Measurements from ENCODE around the gene CXXC4.

The CXXC4 gene

DNA sequence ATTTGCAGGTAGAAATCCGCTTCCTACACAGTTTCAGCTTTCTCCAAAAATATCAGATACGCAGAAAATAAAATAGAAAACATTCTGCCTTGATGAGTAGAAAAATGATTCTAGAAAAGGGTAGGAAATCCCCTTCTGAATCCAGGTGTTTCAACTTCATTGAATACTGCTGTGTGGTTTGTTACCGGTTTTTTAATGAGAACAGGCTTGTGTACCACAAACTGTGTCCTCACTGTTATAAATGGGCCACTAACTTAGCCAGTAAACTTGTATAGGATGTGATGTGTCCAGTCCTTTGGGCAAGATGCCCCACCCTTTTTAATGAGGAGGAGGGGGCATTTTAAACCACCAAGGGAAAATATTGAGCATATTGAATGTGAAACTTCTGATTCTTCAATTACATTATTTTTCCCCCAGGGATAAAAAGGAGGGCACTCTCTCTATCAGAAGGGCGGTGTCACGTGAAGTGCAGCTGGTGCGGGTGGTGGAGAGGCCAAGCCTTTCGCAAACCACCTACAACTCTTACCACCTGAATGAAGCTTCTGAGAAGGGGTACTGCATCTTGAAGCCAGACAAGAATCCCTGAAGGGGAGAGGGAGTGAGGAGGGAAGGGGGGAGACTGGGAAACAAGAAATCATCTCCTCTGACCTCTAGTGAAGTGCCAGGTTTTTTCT is 4.5 kb downstream of the CXXC4 start:
- DNase-seq = peak in 34 of 58 donors; percentile 1 to 77 (median 44)

- no peak for DNase-seq
Measured at GRCh38 chr4:104489731-104490095, 5.0 kb downstream of the CXXC4 start.

DNA sequence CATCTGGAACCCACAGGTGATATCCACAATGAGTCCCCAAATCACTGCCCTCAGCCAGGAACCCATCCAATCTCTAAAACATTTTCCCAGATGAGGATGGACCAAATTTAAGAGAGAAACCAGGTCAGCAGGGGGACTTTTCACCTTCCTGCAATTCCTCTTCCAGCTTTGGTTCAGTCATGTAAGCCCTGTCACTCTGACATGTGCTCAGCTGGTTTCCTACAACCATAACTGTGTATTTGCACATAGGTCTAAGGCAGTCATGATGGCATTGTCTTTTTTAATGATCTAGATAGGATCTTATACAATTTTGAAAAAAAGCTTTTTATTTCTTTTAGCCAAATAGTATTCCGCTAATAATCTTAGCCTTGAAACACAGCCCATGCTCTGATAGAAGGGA is 6.5 kb downstream of the CXXC4 start:
- DNase-seq = no peak

DNA sequence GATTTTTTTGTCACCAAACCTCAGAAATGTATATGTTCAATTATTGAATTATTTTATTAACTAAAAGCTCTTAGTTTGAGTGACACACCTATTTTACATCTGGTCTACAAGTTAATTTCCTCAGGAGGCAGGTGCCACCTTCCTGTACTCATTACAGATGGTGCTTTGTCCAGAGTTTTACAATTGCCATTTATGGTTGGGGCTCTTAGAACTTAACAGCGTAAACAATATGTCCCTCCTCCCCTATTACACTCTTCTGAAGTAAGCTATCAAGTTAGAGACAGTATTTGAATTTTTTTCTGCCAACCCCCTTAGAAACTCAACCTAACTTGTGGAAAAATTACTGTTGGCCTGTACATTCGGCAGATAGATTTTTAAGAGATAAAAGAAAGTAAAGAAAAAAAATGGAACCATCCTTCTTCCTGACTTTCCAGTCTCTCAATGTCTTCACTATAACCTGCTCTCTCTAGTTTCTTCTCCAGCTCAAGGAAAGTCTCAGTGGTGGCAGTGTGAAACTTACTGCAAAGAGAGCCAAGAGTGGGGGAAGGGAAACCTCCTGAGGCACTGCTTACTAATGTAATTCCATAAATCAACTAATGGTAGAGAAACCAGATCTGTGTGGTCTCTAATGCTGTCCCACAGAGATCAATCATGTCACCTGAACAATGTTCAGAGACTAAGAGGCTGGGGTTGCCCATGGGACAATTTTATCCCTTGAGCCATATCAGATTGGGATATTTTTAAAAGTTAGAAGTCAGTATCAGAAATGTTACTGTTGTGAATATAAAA is 7.8 kb downstream of the CXXC4 start:
- no peak for DNase-seq

GRCh38 chr4:104475652-104476051 is 19.0 kb downstream of the CXXC4 start:
- no peak for DNase-seq

- DNase-seq = no peak
Measured at GRCh38 chr4:104472766-104473165, 21.9 kb downstream of the CXXC4 start.

DNA sequence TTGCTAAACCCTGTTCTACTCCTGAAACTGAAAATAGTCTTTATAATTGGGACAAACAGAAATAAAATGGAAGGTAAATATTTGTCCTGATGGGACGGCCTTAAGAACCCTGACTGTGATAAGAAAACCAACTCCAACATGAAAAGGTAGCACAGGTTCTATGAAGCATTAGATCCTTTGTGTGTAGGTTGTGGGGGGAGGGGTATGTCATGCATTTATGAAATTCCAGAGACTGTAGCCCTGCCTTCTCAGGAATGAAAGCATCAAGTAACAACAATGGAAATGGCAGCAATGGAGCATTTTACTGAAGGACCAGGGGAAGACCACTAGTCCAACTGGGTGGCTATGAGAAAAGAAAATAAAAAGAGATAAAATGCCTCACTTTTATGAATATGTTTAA is 23.9 kb downstream of the CXXC4 start:
- no peak for DNase-seq

DNA sequence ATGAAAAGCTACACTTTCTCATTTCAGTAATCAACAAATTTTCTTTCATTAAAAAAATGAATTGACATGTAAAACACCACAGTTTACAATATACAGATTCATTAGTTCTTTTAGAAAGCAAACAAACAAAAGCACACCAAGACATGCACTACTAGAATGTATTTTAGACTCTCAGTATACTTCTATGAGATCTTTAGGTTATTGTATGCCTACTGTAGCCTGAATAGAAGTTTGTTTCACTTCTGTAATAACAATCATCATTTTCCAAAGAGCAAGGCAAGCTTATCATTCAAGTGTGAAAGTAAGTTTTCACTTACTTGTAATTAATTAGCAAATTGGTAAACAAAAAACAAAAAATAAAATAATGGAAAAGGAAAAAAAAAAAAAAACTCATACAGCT is 24.9 kb downstream of the CXXC4 start:
- DNase-seq = no peak

DNA sequence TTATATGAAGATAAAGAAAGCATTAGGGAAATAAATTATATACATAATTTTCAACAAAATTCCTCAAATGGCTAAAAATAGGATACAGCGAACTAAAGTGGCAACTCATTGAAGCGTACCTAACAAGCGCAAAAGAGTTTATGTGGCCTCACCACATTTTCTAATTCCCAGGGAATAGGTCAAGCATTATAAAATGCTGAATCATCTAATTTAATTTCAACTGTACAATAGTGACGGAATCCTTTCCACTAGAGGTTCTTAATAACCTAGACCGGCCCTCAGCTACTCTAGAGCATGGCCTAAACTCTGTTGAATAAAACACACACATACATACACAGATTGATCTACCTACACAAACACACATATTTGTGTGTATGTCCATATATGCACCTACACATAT is 29.1 kb downstream of the CXXC4 start:
- DNase-seq = no peak

GRCh38 chr4:104465201-104465600 is 29.5 kb downstream of the CXXC4 start:
- DNase-seq = no peak

GRCh38 chr4:104462641-104463040 is 32.1 kb downstream of the CXXC4 start:
- DNase-seq = no peak

GRCh38 chr4:104457308-104457981 is 37.2 kb downstream of the CXXC4 start:
- no peak for DNase-seq

DNA sequence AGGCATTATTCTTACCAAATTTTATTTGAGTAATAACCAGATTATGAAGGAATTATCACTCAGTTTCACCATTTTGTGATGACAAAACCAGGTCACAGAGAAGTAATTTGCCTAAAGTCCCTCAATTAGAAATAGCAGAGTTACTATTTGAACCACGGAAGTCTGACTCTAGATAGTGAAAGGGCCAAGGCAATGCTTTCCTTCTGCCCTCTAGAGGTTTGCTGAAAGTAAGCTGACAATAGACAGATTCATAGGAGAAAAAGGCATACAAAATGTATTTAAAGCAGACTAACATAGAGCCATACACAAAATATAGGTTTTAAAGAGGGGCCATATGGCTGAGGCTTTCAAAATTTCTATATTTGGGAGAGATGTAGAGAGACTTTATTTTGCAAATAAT is 43.1 kb downstream of the CXXC4 start:
- DNase-seq = peak in 2 of 58 donors; percentile 0 to 16

- no peak for DNase-seq
Measured at GRCh38 chr4:104449537-104449936, 45.2 kb downstream of the CXXC4 start.

DNA sequence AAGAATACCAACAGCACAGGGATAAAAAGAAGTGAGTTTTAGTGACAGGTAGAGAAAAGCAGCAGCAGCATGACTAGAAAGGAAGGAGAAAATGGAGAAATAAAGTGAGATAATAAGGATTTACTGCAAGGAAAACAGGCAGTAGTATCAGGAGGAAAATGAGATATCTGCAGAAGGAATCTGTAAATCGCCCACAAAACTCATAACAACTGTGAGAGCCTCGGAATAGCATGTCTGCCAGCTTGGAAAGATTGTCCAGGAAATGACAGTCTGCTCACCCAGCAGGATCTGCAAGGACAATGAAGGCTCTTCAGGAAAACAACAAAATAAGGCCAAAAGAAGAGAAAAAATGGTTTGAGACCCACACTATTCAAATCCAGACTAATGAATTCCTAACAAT is 47.4 kb downstream of the CXXC4 start:
- DNase-seq = no peak

GRCh38 chr4:104446431-104447278 is 48.0 kb downstream of the CXXC4 start:
- no peak for DNase-seq

DNA sequence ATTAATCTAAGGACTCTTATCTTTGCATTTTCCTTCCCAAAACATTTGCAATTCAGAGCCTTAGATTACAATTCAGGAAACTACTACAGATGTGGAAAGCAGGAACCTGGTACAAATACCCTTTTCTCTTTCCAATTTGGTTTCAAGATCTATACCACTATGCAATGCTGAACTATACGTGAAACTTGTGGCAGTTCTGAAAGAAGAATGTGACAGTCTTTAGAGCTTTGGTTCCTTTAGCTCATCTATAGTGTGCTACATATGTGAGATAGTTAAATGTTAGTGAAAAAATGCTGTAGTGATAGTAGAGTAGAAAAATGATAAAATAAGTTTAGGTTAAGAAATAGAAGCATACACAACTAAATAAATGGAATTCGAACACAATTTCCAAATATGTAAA is 50.0 kb downstream of the CXXC4 start:
- DNase-seq = no peak

DNA sequence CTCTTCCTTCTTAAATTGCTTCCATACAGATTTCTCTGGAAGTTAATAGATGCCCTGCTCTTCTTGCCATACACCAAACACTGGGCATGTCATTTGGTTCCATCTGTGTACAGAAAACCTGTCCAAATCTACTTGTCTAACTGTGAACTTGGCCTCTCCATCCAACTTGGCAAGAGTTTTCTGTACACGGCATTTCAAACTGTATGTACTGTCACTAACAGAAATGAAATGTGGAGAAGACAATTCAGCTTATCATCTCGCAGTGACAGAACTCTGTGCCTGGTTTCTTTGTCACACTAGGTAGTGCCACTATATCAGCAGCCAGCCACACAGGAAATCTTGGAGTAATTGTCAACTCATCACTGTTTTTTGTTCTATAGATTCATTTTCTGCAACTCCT is 58.2 kb downstream of the CXXC4 start:
- no peak for DNase-seq

GRCh38 chr4:104429150-104429741 is 65.4 kb downstream of the CXXC4 start:
- no peak for DNase-seq

DNA sequence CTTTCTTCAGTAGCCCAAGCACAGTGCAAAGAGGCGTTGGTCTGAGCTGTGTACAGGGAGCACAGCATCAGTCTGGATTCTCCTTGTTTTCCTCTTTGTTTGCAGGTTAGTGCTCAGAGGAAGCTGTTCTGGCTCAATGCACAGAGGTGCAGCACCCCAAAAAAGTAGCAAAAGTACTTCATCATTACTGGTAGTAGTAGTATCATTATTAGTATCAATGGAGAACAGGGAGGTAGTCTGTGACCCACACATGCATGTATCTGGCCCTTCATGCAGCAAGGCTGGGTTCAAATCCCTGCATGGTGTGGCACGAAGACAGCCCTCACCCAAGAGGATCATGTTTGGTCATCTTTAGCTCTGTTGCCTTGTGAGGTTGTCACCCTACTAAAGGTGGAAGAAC is 68.7 kb downstream of the CXXC4 start:
- DNase-seq = no peak

DNA sequence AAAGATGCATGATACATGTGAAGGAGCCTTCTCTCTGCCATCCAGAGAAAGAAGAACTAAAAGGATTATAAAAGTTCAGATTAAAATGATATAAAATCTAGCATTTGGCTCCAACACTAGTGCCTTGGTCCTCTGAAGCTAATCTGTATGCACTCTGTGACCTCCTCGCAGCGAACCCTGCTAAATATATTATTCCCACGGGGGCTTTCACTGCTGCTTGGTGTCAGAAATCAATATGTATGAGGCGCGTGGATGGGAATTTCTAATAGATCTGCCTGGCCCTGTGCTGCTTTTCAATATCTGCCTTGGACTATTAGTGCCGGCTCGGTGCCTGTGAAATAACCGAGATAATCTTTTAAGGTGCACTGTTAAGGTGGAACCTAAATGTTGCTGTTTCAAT is 69.7 kb downstream of the CXXC4 start:
- peak in 12 of 58 donors; percentile 3 to 32 (median 22) for DNase-seq

Measured in anterior cingulate cortex (tissue), 58 donors.